CD4-positive, CD25-positive, alpha-beta regulatory T cell (primary cell): ENCODE data around the gene ABHD1. TPM values are rescaled to one million over a fixed set of nuclear protein-coding genes. Genes with fewer than 3 reads are reported as not detected.

Experiments
- ATAC-seq, 2 donors: fragments of 150-1000 bp; cut with Tn5 transposase; one replicate each; pipeline ENCODE4 v1.10.0; 2021; ENCODE audit warnings: low read depth in 2 of 2, moderate number of reproducible peaks in 2 of 2, moderate library complexity in 1 of 2
- DNase-seq, 3 donors: peaks; one replicate each; pipeline versions ENCODE4 v3.0.0 to v3.0.0-alpha.2; 2012 to 2022; ENCODE audit warnings: mixed read lengths in 1 of 3
- H3K27ac ChIP-seq: one replicate; pipeline ENCODE4 v1.7.0; 2013; ENCODE audit warnings: mild to moderate bottlenecking, low read length; ENCODE audit not compliant: insufficient read depth, poor library complexity, severe bottlenecking
- H3K27me3 ChIP-seq: one replicate; pipeline ENCODE4 v1.7.0; 2013; ENCODE audit warnings: low read length; ENCODE audit not compliant: control insufficient read depth, insufficient read depth
- H3K36me3 ChIP-seq: one replicate; pipeline ENCODE4 v1.7.0; 2013; ENCODE audit warnings: mild to moderate bottlenecking, low read length, moderate library complexity; ENCODE audit not compliant: control insufficient read depth, insufficient read depth
- H3K4me1 ChIP-seq: 2 replicates; pipeline ENCODE4 v1.7.0; 2013; ENCODE audit warnings: mild to moderate bottlenecking, low read length; ENCODE audit not compliant: insufficient read depth, control insufficient read depth, poor library complexity, severe bottlenecking
- H3K4me3 ChIP-seq: one replicate; pipeline ENCODE4 v1.7.0; 2013; ENCODE audit warnings: low read depth, mild to moderate bottlenecking, low read length, moderate library complexity
- H3K9me3 ChIP-seq, 2 experiments: 1 replicate in 1 of 2; 2 replicates in 1 of 2; pipeline ENCODE4 v1.7.0; 2013; ENCODE audit warnings: low read length in 2 of 2, mild to moderate bottlenecking in 1 of 2, moderate library complexity in 1 of 2; ENCODE audit not compliant: control insufficient read depth in 2 of 2
- H3K27ac Mint-ChIP-seq, 3 donors: one replicate each; pipeline ENCODE4 v1.8.0; 2020 to 2022; ENCODE audit warnings: mild to moderate bottlenecking in 3 of 3, mixed read lengths in 3 of 3, moderate library complexity in 2 of 3
- H3K27me3 Mint-ChIP-seq: one replicate; pipeline ENCODE4 v1.8.0; 2022; ENCODE audit warnings: mild to moderate bottlenecking, mixed read lengths
- H3K36me3 Mint-ChIP-seq: one replicate; pipeline ENCODE4 v1.8.0; 2020; ENCODE audit warnings: mixed read lengths
- H3K4me1 Mint-ChIP-seq, 4 donors: one replicate each; pipeline ENCODE4 v1.8.0; 2020 to 2022; ENCODE audit warnings: mixed read lengths in 4 of 4, mild to moderate bottlenecking in 1 of 4
- H3K4me3 Mint-ChIP-seq, 4 donors: one replicate each; pipeline ENCODE4 v1.8.0; 2020 to 2022; ENCODE audit warnings: mild to moderate bottlenecking in 4 of 4, mixed read lengths in 4 of 4, moderate library complexity in 3 of 4
- H3K9me3 Mint-ChIP-seq, 7 donors: one replicate each; pipeline ENCODE4 v1.8.0; 2020 to 2022; ENCODE audit warnings: mixed read lengths in 7 of 7, mild to moderate bottlenecking in 3 of 7, moderate library complexity in 2 of 7
- polyA plus RNA-seq, 4 donors: library from polyadenylated mRNA; unstranded; fragments of 300-500 nt; fragmentation: Illumina TruSeq; gene quantifications; one replicate each; pipeline ENCODE4 v1.2.3, GENCODE V29; 2021
- total RNA-seq: library from RNA; stranded (reverse); gene quantifications from one replicate; pipeline ENCODE4 v1.2.3, GENCODE V29; 2022

ABHD1 gene
- total and polyA plus RNA-seq, 5 donors from 2014 or later = 0.21 to 1.7 (median 0.89) TPM

- ATAC-seq (no peak), DNase-seq (no peak)
- Histone ChIP-seq H3K27ac (no peak overlapping the region), H3K9me3 (no peaks in the 10 kb centered on the region), H3K4me3 (no peak overlapping the region), H3K4me1 (peaks cover 30% of the 10 kb centered on the region), H3K36me3 (no peaks in the 10 kb centered on the region), H3K27me3 (no peaks in the 10 kb centered on the region)
- Mint-ChIP-seq H3K9me3 (no peaks in the 10 kb centered on the region), H3K27me3 (no peaks in the 10 kb centered on the region), H3K4me1 (peaks cover 14 to 35% (median 19%) of the 10 kb centered on the region in 4 donors), H3K27ac (peak overlapping the region in 1 of 3 donors; percentile 52), H3K36me3 (no peaks in the 10 kb centered on the region), H3K4me3 (peak overlapping the region in 2 of 4 donors; percentile 10 to 44)
Measured at GRCh38 chr2:27079233-27080139, 44.1 kb upstream of the ABHD1 start.

GRCh38 chr2:27080140-27080469 lies 43.5 kb upstream of the ABHD1 start:
- no peak for DNase-seq
- Mint-ChIP-seq H3K4me3 (peak overlapping the region in 2 of 4 donors; percentile 4 to 44), H3K9me3 (no peaks in the 10 kb centered on the region)

GRCh38 chr2:27080603-27080936 lies 43.0 kb upstream of the ABHD1 start:
- H3K4me3 Mint-ChIP-seq = peak overlapping the region in 2 of 4 donors; percentile 44 to 47
- H3K27ac Mint-ChIP-seq = peak overlapping the region in 1 of 3 donors; percentile 99
- no peaks in the 10 kb centered on the region for H3K36me3 Mint-ChIP-seq
- Histone ChIP-seq H3K27ac (peak overlapping the region; percentile 81), H3K27me3 (no peaks in the 10 kb centered on the region), H3K4me3 (no peak overlapping the region), H3K36me3 (no peaks in the 10 kb centered on the region), H3K9me3 (no peaks in the 10 kb centered on the region), H3K4me1 (peaks cover 29% of the 10 kb centered on the region)
- no peaks in the 10 kb centered on the region for H3K27me3 Mint-ChIP-seq
- DNase-seq (no peak), ATAC-seq (no peak)
- peaks cover 7 to 34% (median 16%) of the 10 kb centered on the region in 4 donors for H3K4me1 Mint-ChIP-seq
- no peaks in the 10 kb centered on the region for H3K9me3 Mint-ChIP-seq

More at GRCh38 chr2:27080140-27080469, 43.5 kb upstream of the ABHD1 start:
- Histone ChIP-seq H3K4me1 (peaks cover 29% of the 10 kb centered on the region), H3K4me3 (no peak overlapping the region), H3K27ac (no peak overlapping the region), H3K36me3 (no peaks in the 10 kb centered on the region), H3K27me3 (no peaks in the 10 kb centered on the region), H3K9me3 (no peaks in the 10 kb centered on the region)
- no peaks in the 10 kb centered on the region for H3K27me3 Mint-ChIP-seq
- H3K27ac Mint-ChIP-seq = peak overlapping the region in 1 of 3 donors; percentile 52
- H3K4me1 Mint-ChIP-seq = peaks cover 10 to 34% (median 15%) of the 10 kb centered on the region in 4 donors
- ATAC-seq = no peak
- no peaks in the 10 kb centered on the region for H3K36me3 Mint-ChIP-seq

GRCh38 chr2:27081984-27082772 lies 41.4 kb upstream of the ABHD1 start:
- H3K4me3 ChIP-seq = peak overlapping the region; percentile 69
- Mint-ChIP-seq H3K4me3 (peak overlapping the region in 1 of 4 donors; percentile 82), H3K27me3 (no peaks in the 10 kb centered on the region), H3K27ac (peak overlapping the region in 2 of 3 donors; percentile 95 to 100), H3K9me3 (no peaks in the 10 kb centered on the region), H3K4me1 (peaks cover 0 to 34% (median 15%) of the 10 kb centered on the region in 4 donors), H3K36me3 (no peaks in the 10 kb centered on the region)
- H3K27ac ChIP-seq = peak overlapping the region; percentile 81
- peaks cover 37% of the 10 kb centered on the region for H3K4me1 ChIP-seq
- DNase-seq (no peak), ATAC-seq (no peak)
- H3K36me3 ChIP-seq = no peaks in the 10 kb centered on the region
- H3K9me3 ChIP-seq = no peaks in the 10 kb centered on the region
- H3K27me3 ChIP-seq = no peaks in the 10 kb centered on the region

GRCh38 chr2:27082773-27083409 lies 40.7 kb upstream of the ABHD1 start:
- Mint-ChIP-seq H3K36me3 (no peaks in the 10 kb centered on the region), H3K4me1 (peaks cover 5 to 40% (median 17%) of the 10 kb centered on the region in 4 donors), H3K4me3 (peak overlapping the region in 1 of 4 donors; percentile 10), H3K27ac (no peak overlapping the region), H3K27me3 (no peaks in the 10 kb centered on the region), H3K9me3 (no peaks in the 10 kb centered on the region)
- no peaks in the 10 kb centered on the region for H3K36me3 ChIP-seq
- no peaks in the 10 kb centered on the region for H3K27me3 ChIP-seq
- peaks cover 40% of the 10 kb centered on the region for H3K4me1 ChIP-seq
- ATAC-seq (no peak), DNase-seq (no peak)
- no peak overlapping the region for H3K27ac ChIP-seq
- no peak overlapping the region for H3K4me3 ChIP-seq
- H3K9me3 ChIP-seq = no peaks in the 10 kb centered on the region

- ATAC-seq (no peak), DNase-seq (no peak)
- Mint-ChIP-seq H3K27ac (no peak overlapping the region), H3K4me3 (peak overlapping the region in 1 of 4 donors; percentile 82), H3K4me1 (peaks cover 5 to 42% (median 17%) of the 10 kb centered on the region in 4 donors), H3K27me3 (no peaks in the 10 kb centered on the region), H3K36me3 (no peaks in the 10 kb centered on the region), H3K9me3 (no peaks in the 10 kb centered on the region)
- Histone ChIP-seq H3K4me1 (peaks cover 40% of the 10 kb centered on the region), H3K27ac (no peak overlapping the region), H3K4me3 (no peak overlapping the region), H3K27me3 (no peaks in the 10 kb centered on the region), H3K9me3 (no peaks in the 10 kb centered on the region), H3K36me3 (no peaks in the 10 kb centered on the region)
Measured at GRCh38 chr2:27083410-27084296, 40.0 kb upstream of the ABHD1 start.
